Upper lobe of left lung (tissue), 4 donors: ENCODE results near the gene ATG4C.

Source experiments
- POLR2AphosphoS5 ChIP-seq, 2 donors: sonication (generic); formaldehyde crosslinking; IDR thresholded peaks; one replicate each; pipeline ENCODE4 v1.5.1; 2017; ENCODE audit warnings: antibody characterized with exemption in 2 of 2
- TF ChIP-seq, protein P1 (sequence below), 6 experiments: fragments of 450-650 bp in 4 of 6; fragments of 200-600 bp in 2 of 6; sonication (generic) in 2 of 6; IDR thresholded peaks; one replicate each; pipeline ENCODE4 v1.5.1; 2016 to 2019; ENCODE audit warnings: antibody characterized with exemption in 6 of 6

DNA sequence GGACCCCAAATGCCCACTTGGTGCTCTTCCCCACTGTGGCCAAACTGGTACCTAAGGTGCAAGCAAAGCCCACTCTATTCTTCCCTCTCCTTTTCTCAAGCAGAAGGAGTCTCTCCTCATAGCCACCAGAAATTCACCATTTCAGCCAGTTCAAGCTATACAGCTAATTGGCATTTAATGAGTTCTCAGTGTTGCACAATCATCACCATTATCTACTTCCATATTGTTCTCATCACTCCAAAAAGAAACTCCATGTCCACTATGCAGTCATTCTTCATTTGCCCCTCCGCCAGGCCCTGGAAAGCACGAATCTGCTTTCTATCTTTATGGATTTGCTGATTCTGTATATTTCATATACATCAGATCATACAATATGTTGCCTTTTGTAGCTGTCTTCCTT is 9.9 kb upstream of the ATG4C start:
- TF ChIP-seq, protein P1, sequence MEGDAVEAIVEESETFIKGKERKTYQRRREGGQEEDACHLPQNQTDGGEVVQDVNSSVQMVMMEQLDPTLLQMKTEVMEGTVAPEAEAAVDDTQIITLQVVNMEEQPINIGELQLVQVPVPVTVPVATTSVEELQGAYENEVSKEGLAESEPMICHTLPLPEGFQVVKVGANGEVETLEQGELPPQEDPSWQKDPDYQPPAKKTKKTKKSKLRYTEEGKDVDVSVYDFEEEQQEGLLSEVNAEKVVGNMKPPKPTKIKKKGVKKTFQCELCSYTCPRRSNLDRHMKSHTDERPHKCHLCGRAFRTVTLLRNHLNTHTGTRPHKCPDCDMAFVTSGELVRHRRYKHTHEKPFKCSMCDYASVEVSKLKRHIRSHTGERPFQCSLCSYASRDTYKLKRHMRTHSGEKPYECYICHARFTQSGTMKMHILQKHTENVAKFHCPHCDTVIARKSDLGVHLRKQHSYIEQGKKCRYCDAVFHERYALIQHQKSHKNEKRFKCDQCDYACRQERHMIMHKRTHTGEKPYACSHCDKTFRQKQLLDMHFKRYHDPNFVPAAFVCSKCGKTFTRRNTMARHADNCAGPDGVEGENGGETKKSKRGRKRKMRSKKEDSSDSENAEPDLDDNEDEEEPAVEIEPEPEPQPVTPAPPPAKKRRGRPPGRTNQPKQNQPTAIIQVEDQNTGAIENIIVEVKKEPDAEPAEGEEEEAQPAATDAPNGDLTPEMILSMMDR (IDR thresholded peaks at IDR 0.05): no peak
- TF ChIP-seq POLR2AphosphoS5 (IDR thresholded peaks at IDR 0.05): no peak
